ENCODE data around the gene NUP62. TPM values are rescaled to one million over a fixed set of nuclear protein-coding genes. Genes with fewer than 3 reads are reported as not detected.
"Not testable (repeated sequence)": the region's sequence is repeated elsewhere in the genome, so short reads cannot be mapped to it uniquely, and the experiment has no call there.

NUP62 gene
- total RNA-seq, 1 donor from 2014 or later: 26.8 TPM

- intact Hi-C loops (cut with DNase I): loop anchor here (10.0 kb wide), 1 partner anchor 204 kb away; no protein-coding TSS in a partner anchor
- no peak for DNase-seq (ENCODE audit: low spot score)
These were observed 1.2 kb upstream of the NUP62 start for GRCh38 chr19:49930483-49931011.

GRCh38 chr19:49929611-49930482 lies 543 bp upstream of the NUP62 start:
- DNase-seq (ENCODE audit: low spot score): peak; percentile 96
- intact Hi-C loops (cut with DNase I): loop anchor here (1.0 to 10.0 kb wide), 2 partner anchors 95 to 205 kb away; partner anchors contain the start of gene VRK3

GRCh38 chr19:49927526-49928264 lies 1.6 kb downstream of the NUP62 start:
- DNase-seq (ENCODE audit: low spot score): no peak
- intact Hi-C loops (cut with DNase I): no loop called here

- intact Hi-C loops (cut with DNase I): no loop called here
- no peak for DNase-seq (ENCODE audit: low spot score)
These were observed 2.8 kb downstream of the NUP62 start for GRCh38 chr19:49926515-49926914.

GRCh38 chr19:49925486-49925885 lies 3.8 kb downstream of the NUP62 start:
- no peak for DNase-seq (ENCODE audit: low spot score)
- intact Hi-C loops (cut with DNase I): no loop called here

- DNase-seq (ENCODE audit: low spot score); intact Hi-C loops (cut with DNase I): not testable (repeated sequence)
These were observed 4.5 kb downstream of the NUP62 start for GRCh38 chr19:49924881-49925210.

- intact Hi-C loops (cut with DNase I): no loop called here
- DNase-seq (ENCODE audit: low spot score): no peak
These were observed 5.1 kb downstream of the NUP62 start for GRCh38 chr19:49924004-49924880.

GRCh38 chr19:49923055-49924003 lies 6.0 kb downstream of the NUP62 start:
- DNase-seq (ENCODE audit: low spot score): no peak
- intact Hi-C loops (cut with DNase I): no loop called here

GRCh38 chr19:49921871-49922795 lies 7.2 kb downstream of the NUP62 start:
- intact Hi-C loops (cut with DNase I): no loop called here
- DNase-seq (ENCODE audit: low spot score): no peak

GRCh38 chr19:49920624-49921363 lies 8.5 kb downstream of the NUP62 start:
- intact Hi-C loops (cut with DNase I): no loop called here
- DNase-seq (ENCODE audit: low spot score): no peak

- DNase-seq (ENCODE audit: low spot score): no peak
- intact Hi-C loops (cut with DNase I): no loop called here
These were observed 11.2 kb downstream of the NUP62 start for GRCh38 chr19:49918089-49918488.

GRCh38 chr19:49916839-49917733 lies 12.2 kb downstream of the NUP62 start:
- no peak for DNase-seq (ENCODE audit: low spot score)
- intact Hi-C loops (cut with DNase I): no loop called here

- intact Hi-C loops (cut with DNase I): no loop called here
- no peak for DNase-seq (ENCODE audit: low spot score)
These were observed 14.0 kb downstream of the NUP62 start for GRCh38 chr19:49915271-49915670.

- DNase-seq (ENCODE audit: low spot score): no peak
- intact Hi-C loops (cut with DNase I): no loop called here
These were observed 15.6 kb downstream of the NUP62 start for GRCh38 chr19:49913720-49914119.

GRCh38 chr19:49912965-49913685 lies 16.2 kb downstream of the NUP62 start:
- intact Hi-C loops (cut with DNase I): no loop called here
- no peak for DNase-seq (ENCODE audit: low spot score)

Measured in cardiac septum (tissue), 1 donor.